Calu3 (cell line): ENCODE results near the gene HIVEP3. TPM values are rescaled to one million over a fixed set of nuclear protein-coding genes. Genes with fewer than 3 reads are reported as not detected.

ENCODE experiments used
- BruUV-seq: library from RNA; stranded (reverse); fragments of 400-500 nt; replicated peaks from 2 replicates; lab custom pipeline; 2021; lab: Mats Ljungman, UMichigan
- CTCF ChIA-PET: fragments of 300-600 bp; sonication (Branson Sonifier 250); formaldehyde crosslinking; loops from one replicate; lab custom pipeline; 2022; ENCODE audit warnings: antibody characterized with exemption; lab: Charles Lee
- DNase-seq: peaks from one replicate; pipeline ENCODE4 v3.0.0; 2022
- H3K27ac Mint-ChIP-seq: one replicate; pipeline ENCODE4 v1.8.0; 2022; ENCODE audit warnings: mixed read lengths; ENCODE audit not compliant: unreplicated experiment
- H3K27me3 Mint-ChIP-seq: one replicate; pipeline ENCODE4 v1.8.0; 2022; ENCODE audit warnings: mixed read lengths; ENCODE audit not compliant: unreplicated experiment
- H3K36me3 Mint-ChIP-seq: one replicate; pipeline ENCODE4 v1.8.0; 2022; ENCODE audit warnings: mild to moderate bottlenecking, moderate library complexity, mixed read lengths; ENCODE audit not compliant: insufficient read depth, unreplicated experiment
- H3K4me1 Mint-ChIP-seq: one replicate; pipeline ENCODE4 v1.8.0; 2022; ENCODE audit warnings: mild to moderate bottlenecking, low read depth, mixed read lengths; ENCODE audit not compliant: unreplicated experiment
- H3K4me3 Mint-ChIP-seq: one replicate; pipeline ENCODE4 v1.8.0; 2022; ENCODE audit warnings: mild to moderate bottlenecking, low read depth, moderate library complexity, mixed read lengths; ENCODE audit not compliant: unreplicated experiment
- H3K9me3 Mint-ChIP-seq: one replicate; pipeline ENCODE4 v1.8.0; 2022; ENCODE audit warnings: low read depth, mixed read lengths; ENCODE audit not compliant: unreplicated experiment
- CTCF ChIP-seq: fragments of 200-600 bp; IDR thresholded peaks from one replicate; pipeline ENCODE4 v1.8.0; 2022; ENCODE audit warnings: antibody characterized with exemption; ENCODE audit not compliant: unreplicated experiment
- intact Hi-C: fragments of 100-400 bp; cut with micrococcal nuclease; formaldehyde crosslinking; loops from one replicate; pipeline ENCODE4 v1.10.0; 2022; ENCODE audit not compliant: unreplicated experiment
- total RNA-seq: library from RNA; stranded (reverse); gene quantifications from 2 replicates; pipeline ENCODE4 v1.2.3, GENCODE V29; 2022

The HIVEP3 gene
- total RNA-seq, 1 experiment from 2014 or later = 9.0 TPM

- no peak for TF ChIP-seq CTCF
- no TSS peak for BruUV-seq
- Mint-ChIP-seq H3K9me3 (no peaks in the 10 kb centered on the region), H3K36me3 (no peaks in the 10 kb centered on the region), H3K27ac (no peak overlapping the region), H3K27me3 (no peaks in the 10 kb centered on the region), H3K4me3 (no peak overlapping the region), H3K4me1 (peaks cover 37% of the 10 kb centered on the region)
- no peak for DNase-seq
- CTCF ChIA-PET = interaction anchor here (0.7 kb wide), 1 partner anchor 172 kb away, joined by 4 read pairs; no protein-coding TSS in a partner anchor
- intact Hi-C loops = no loop called here
Measured at GRCh38 chr1:41894808-41895483, 23.8 kb downstream of the HIVEP3 start.

- H3K36me3 Mint-ChIP-seq = no peaks in the 10 kb centered on the region
- DNase-seq = no peak
- H3K4me1 Mint-ChIP-seq = peaks cover 38% of the 10 kb centered on the region
- no peak for TF ChIP-seq CTCF
- BruUV-seq = no TSS peak
- no peaks in the 10 kb centered on the region for H3K27me3 Mint-ChIP-seq
- CTCF ChIA-PET = no interaction called here
- H3K27ac Mint-ChIP-seq = no peak overlapping the region
- H3K4me3 Mint-ChIP-seq = no peak overlapping the region
- no peaks in the 10 kb centered on the region for H3K9me3 Mint-ChIP-seq
- intact Hi-C loops = no loop called here
Measured at GRCh38 chr1:41894101-41894807, 24.5 kb downstream of the HIVEP3 start.

GRCh38 chr1:41892301-41892781, 26.4 kb downstream of the HIVEP3 start:
- H3K27me3 Mint-ChIP-seq = no peaks in the 10 kb centered on the region
- intact Hi-C loops = no loop called here
- CTCF ChIA-PET = interaction anchor here (0.8 to 1.6 kb wide), 2 partner anchors 10 to 143 kb away, joined by 5 to 8 read pairs; no protein-coding TSS in a partner anchor
- H3K27ac Mint-ChIP-seq = no peak overlapping the region
- no peak for TF ChIP-seq CTCF
- no TSS peak for BruUV-seq
- peaks cover 49% of the 10 kb centered on the region for H3K4me1 Mint-ChIP-seq
- H3K36me3 Mint-ChIP-seq = no peaks in the 10 kb centered on the region
- H3K4me3 Mint-ChIP-seq = no peak overlapping the region
- H3K9me3 Mint-ChIP-seq = no peaks in the 10 kb centered on the region
- DNase-seq = no peak

GRCh38 chr1:41891199-41891896, 27.4 kb downstream of the HIVEP3 start:
- Mint-ChIP-seq H3K36me3 (no peaks in the 10 kb centered on the region), H3K9me3 (no peaks in the 10 kb centered on the region), H3K4me3 (peak overlapping the region; percentile 71), H3K4me1 (peaks cover 49% of the 10 kb centered on the region), H3K27ac (peak overlapping the region; percentile 67), H3K27me3 (no peaks in the 10 kb centered on the region)
- intact Hi-C loops = no loop called here
- no TSS peak for BruUV-seq
- DNase-seq = peak; percentile 46
- CTCF ChIA-PET = interaction anchor here (0.6 to 1.6 kb wide), 3 partner anchors 9 to 50 kb away, joined by 3 to 8 read pairs (median 3); no protein-coding TSS in a partner anchor
- TF ChIP-seq CTCF = peak; percentile 12
